ENCODE data around the gene IRAK3.

- TF ChIP-seq, protein P1, sequence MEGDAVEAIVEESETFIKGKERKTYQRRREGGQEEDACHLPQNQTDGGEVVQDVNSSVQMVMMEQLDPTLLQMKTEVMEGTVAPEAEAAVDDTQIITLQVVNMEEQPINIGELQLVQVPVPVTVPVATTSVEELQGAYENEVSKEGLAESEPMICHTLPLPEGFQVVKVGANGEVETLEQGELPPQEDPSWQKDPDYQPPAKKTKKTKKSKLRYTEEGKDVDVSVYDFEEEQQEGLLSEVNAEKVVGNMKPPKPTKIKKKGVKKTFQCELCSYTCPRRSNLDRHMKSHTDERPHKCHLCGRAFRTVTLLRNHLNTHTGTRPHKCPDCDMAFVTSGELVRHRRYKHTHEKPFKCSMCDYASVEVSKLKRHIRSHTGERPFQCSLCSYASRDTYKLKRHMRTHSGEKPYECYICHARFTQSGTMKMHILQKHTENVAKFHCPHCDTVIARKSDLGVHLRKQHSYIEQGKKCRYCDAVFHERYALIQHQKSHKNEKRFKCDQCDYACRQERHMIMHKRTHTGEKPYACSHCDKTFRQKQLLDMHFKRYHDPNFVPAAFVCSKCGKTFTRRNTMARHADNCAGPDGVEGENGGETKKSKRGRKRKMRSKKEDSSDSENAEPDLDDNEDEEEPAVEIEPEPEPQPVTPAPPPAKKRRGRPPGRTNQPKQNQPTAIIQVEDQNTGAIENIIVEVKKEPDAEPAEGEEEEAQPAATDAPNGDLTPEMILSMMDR (conservative IDR thresholded peaks at IDR 0.05; ENCODE audit: low read depth in 2 of 2): no peak
- no peak for TF ChIP-seq POLR2AphosphoS5 (IDR thresholded peaks at IDR 0.05; ENCODE audit: low read depth)
- TF ChIP-seq EZH2phosphoT487 (IDR thresholded peaks at IDR 0.05; ENCODE audit: unreplicated experiment): no peak
- TF ChIP-seq EZH2 (IDR thresholded peaks at IDR 0.05; ENCODE audit: low read depth, unreplicated experiment): no peak
- TF ChIP-seq, protein P2, sequence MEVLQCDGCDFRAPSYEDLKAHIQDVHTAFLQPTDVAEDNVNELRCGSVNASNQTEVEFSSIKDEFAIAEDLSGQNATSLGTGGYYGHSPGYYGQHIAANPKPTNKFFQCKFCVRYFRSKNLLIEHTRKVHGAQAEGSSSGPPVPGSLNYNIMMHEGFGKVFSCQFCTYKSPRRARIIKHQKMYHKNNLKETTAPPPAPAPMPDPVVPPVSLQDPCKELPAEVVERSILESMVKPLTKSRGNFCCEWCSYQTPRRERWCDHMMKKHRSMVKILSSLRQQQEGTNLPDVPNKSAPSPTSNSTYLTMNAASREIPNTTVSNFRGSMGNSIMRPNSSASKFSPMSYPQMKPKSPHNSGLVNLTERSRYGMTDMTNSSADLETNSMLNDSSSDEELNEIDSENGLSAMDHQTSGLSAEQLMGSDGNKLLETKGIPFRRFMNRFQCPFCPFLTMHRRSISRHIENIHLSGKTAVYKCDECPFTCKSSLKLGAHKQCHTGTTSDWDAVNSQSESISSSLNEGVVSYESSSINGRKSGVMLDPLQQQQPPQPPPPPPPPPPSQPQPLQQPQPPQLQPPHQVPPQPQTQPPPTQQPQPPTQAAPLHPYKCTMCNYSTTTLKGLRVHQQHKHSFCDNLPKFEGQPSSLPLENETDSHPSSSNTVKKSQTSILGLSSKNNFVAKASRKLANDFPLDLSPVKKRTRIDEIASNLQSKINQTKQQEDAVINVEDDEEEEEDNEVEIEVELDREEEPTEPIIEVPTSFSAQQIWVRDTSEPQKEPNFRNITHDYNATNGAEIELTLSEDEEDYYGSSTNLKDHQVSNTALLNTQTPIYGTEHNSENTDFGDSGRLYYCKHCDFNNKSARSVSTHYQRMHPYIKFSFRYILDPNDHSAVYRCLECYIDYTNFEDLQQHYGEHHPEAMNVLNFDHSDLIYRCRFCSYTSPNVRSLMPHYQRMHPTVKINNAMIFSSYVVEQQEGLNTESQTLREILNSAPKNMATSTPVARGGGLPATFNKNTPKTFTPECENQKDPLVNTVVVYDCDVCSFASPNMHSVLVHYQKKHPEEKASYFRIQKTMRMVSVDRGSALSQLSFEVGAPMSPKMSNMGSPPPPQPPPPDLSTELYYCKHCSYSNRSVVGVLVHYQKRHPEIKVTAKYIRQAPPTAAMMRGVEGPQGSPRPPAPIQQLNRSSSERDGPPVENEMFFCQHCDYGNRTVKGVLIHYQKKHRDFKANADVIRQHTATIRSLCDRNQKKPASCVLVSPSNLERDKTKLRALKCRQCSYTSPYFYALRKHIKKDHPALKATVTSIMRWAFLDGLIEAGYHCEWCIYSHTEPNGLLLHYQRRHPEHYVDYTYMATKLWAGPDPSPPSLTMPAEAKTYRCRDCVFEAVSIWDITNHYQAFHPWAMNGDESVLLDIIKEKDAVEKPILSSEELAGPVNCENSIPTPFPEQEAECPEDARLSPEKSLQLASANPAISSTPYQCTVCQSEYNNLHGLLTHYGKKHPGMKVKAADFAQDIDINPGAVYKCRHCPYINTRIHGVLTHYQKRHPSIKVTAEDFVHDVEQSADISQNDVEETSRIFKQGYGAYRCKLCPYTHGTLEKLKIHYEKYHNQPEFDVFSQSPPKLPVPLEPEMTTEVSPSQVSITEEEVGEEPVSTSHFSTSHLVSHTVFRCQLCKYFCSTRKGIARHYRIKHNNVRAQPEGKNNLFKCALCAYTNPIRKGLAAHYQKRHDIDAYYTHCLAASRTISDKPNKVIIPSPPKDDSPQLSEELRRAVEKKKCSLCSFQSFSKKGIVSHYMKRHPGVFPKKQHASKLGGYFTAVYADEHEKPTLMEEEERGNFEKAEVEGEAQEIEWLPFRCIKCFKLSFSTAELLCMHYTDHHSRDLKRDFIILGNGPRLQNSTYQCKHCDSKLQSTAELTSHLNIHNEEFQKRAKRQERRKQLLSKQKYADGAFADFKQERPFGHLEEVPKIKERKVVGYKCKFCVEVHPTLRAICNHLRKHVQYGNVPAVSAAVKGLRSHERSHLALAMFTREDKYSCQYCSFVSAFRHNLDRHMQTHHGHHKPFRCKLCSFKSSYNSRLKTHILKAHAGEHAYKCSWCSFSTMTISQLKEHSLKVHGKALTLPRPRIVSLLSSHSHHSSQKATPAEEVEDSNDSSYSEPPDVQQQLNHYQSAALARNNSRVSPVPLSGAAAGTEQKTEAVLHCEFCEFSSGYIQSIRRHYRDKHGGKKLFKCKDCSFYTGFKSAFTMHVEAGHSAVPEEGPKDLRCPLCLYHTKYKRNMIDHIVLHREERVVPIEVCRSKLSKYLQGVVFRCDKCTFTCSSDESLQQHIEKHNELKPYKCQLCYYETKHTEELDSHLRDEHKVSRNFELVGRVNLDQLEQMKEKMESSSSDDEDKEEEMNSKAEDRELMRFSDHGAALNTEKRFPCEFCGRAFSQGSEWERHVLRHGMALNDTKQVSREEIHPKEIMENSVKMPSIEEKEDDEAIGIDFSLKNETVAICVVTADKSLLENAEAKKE (CRISPR knock-in tag; IDR thresholded peaks at IDR 0.05): no peak
- no peak for TF ChIP-seq ETS1 (IDR thresholded peaks at IDR 0.05)
- no peak for TF ChIP-seq REST (IDR thresholded peaks at IDR 0.05; ENCODE audit: unreplicated experiment)
- TF ChIP-seq CREB1 (CRISPR knock-in tag; IDR thresholded peaks at IDR 0.05; ENCODE audit: low read depth): no peak
Observed at GRCh38 chr12:66156654-66157053, 32.4 kb upstream of the IRAK3 start.
